HCT116 (cell line): ENCODE data around the gene TBXAS1. TPM values are rescaled to one million over a fixed set of nuclear protein-coding genes. Genes with fewer than 3 reads are reported as not detected.

Experiments used
- ATAC-seq: fragments of 200-7000 bp; cut with Tn5 transposase; 2 replicates; pipeline ENCODE4 v1.9.1; 2020; ENCODE audit warnings: mild to moderate bottlenecking, moderate library complexity
- BruUV-seq: library from RNA; stranded (reverse); fragments of 400-500 nt; replicated peaks from 2 replicates; lab custom pipeline; 2021; lab: Mats Ljungman, UMichigan
- CTCF ChIA-PET: fragments of 300-600 bp; sonication (Branson Sonifier 250); formaldehyde crosslinking; loops from one replicate; lab custom pipeline; 2021; ENCODE audit warnings: antibody characterized with exemption; lab: Charles Lee
- POLR2A ChIA-PET: fragments of 300-600, 350-600 bp; sonication (Branson Sonifier 250); formaldehyde crosslinking; loops from one replicate; lab custom pipeline; 2021; ENCODE audit warnings: antibody characterized with exemption; lab: Charles Lee
- RAD21 ChIA-PET, 2 experiments: fragments of 300-600 bp; sonication (Branson Sonifier 250); formaldehyde crosslinking; loops; one replicate each; lab custom pipeline; 2023; ENCODE audit warnings: low total read pairs in 2 of 2; ENCODE audit not compliant: uncharacterized antibody in 2 of 2, unreplicated experiment in 2 of 2, low non-redundant PET in 1 of 2; lab: Charles Lee
- DNase-seq: peaks from one replicate; pipeline ENCODE4 v3.0.0-alpha.2; 2010; ENCODE audit warnings: low read depth, low spot score
- H2AFZ ChIP-seq: fragments of 200-600 bp; shearing (Covaris generic), sonication (generic); 2 replicates; pipeline ENCODE4 v1.6.1; 2017; ENCODE audit warnings: low read depth, mixed run types, mixed read lengths, antibody characterized with exemption, low read length; ENCODE audit not compliant: poor library complexity, severe bottlenecking
- H3K27ac ChIP-seq: 2 replicates; pipeline ENCODE4 v1.5.1; 2012; ENCODE audit warnings: low read depth, low read length
- H3K27me3 ChIP-seq: fragments of 200-600 bp; sonication (generic); 2 replicates; pipeline ENCODE4 v1.6.1; 2016; ENCODE audit warnings: mixed run types, low read length, mixed read lengths; ENCODE audit not compliant: insufficient read depth
- H3K36me3 ChIP-seq, 2 experiments: fragments of 200-500 bp in 1 of 2; fragments of 200-600 bp in 1 of 2; sonication (Bioruptor generic) in 1 of 2; sonication (generic) in 1 of 2; 2 replicates each; pipeline versions ENCODE4 v1.5.1 to v1.6.1; 2014 to 2016; ENCODE audit warnings: low read length in 2 of 2, inconsistent platforms in 1 of 2, mixed read lengths in 1 of 2, mixed run types in 1 of 2; ENCODE audit not compliant: insufficient read depth in 2 of 2, control insufficient read depth in 1 of 2
- H3K4me1 ChIP-seq, 2 experiments: fragments of 200-600 bp in 1 of 2; sonication (generic) in 1 of 2; 2 replicates each; pipeline versions ENCODE4 v1.5.1 to v1.6.1; 2012 to 2017; ENCODE audit warnings: low read length in 2 of 2, inconsistent platforms in 1 of 2, mild to moderate bottlenecking in 1 of 2, mixed read lengths in 1 of 2, mixed run types in 1 of 2, moderate library complexity in 1 of 2; ENCODE audit not compliant: insufficient read depth in 2 of 2, control insufficient read depth in 1 of 2
- H3K4me2 ChIP-seq: fragments of 200-600 bp; sonication (generic); 2 replicates; pipeline ENCODE4 v1.6.1; 2017; ENCODE audit warnings: mixed run types, low read length, mixed read lengths
- H3K4me3 ChIP-seq, 2 experiments: fragments of 200-600 bp in 1 of 2; sonication (generic) in 1 of 2; replicated peaks in 1 of 2; 2 replicates each; pipeline ENCODE4 v1.5.1; 2011 to 2016; ENCODE audit warnings: low read length in 2 of 2, control low read depth in 1 of 2, low read depth in 1 of 2, mild to moderate bottlenecking in 1 of 2, mixed read lengths in 1 of 2, mixed run types in 1 of 2
- H3K79me2 ChIP-seq: fragments of 200-600 bp; sonication (generic); 2 replicates; pipeline ENCODE4 v1.6.1; 2017; ENCODE audit warnings: mild to moderate bottlenecking, mixed run types, low read length, moderate library complexity, mixed read lengths; ENCODE audit not compliant: insufficient read depth
- H3K9ac ChIP-seq: fragments of 200-600 bp; sonication (generic); 2 replicates; pipeline ENCODE4 v1.6.1; 2016; ENCODE audit warnings: low read length, mixed read lengths
- H3K9me2 ChIP-seq: fragments of 200-600 bp; sonication (generic), shearing (Covaris generic); 2 replicates; pipeline ENCODE4 v1.6.1; 2017; ENCODE audit warnings: mixed run types, mild to moderate bottlenecking, moderate library complexity; ENCODE audit not compliant: insufficient read depth
- H3K9me3 ChIP-seq, 2 experiments: fragments of 200-500 bp in 1 of 2; fragments of 200-600 bp in 1 of 2; sonication (Bioruptor generic) in 1 of 2; sonication (generic) in 1 of 2; 2 replicates each; pipeline ENCODE4 v1.6.1; 2014 to 2017; ENCODE audit warnings: low read length in 2 of 2, mixed read lengths in 2 of 2, inconsistent platforms in 1 of 2, low read depth in 1 of 2, mild to moderate bottlenecking in 1 of 2, mixed run types in 1 of 2, moderate library complexity in 1 of 2; ENCODE audit not compliant: control insufficient read depth in 1 of 2, insufficient read depth in 1 of 2
- H4K20me1 ChIP-seq: fragments of 200-600 bp; sonication (generic), shearing (Covaris generic); 2 replicates; pipeline ENCODE4 v1.6.1; 2017; ENCODE audit warnings: mixed run types, mild to moderate bottlenecking, moderate library complexity; ENCODE audit not compliant: insufficient read depth
- CEBPB ChIP-seq: IDR thresholded peaks from 2 replicates; pipeline ENCODE4 v1.6.1; 2012; ENCODE audit warnings: low read depth
- CTCF ChIP-seq, 3 experiments: fragments of 200-600 bp in 1 of 3; sonication (generic) in 1 of 3; IDR thresholded peaks in 2 of 3; conservative IDR thresholded peaks in 1 of 3; 2 replicates each; pipeline ENCODE4 v1.5.1; 2012 to 2017; ENCODE audit warnings: low read depth in 2 of 3, low read length in 2 of 3, antibody characterized with exemption in 1 of 3, borderline replicate concordance in 1 of 3, control low read depth in 1 of 3, mild to moderate bottlenecking in 1 of 3, mixed read lengths in 1 of 3, mixed run types in 1 of 3, moderate library complexity in 1 of 3; ENCODE audit not compliant: insufficient read depth in 1 of 3
- EGR1 ChIP-seq: IDR thresholded peaks from 2 replicates; pipeline ENCODE4 v1.6.1; 2012; ENCODE audit warnings: low read depth
- ELF1 ChIP-seq: IDR thresholded peaks from 2 replicates; pipeline ENCODE4 v1.6.1; 2012; ENCODE audit warnings: low read depth, borderline replicate concordance
- EZH2 ChIP-seq: fragments of 200-600 bp; sonication (generic); IDR thresholded peaks from 2 replicates; pipeline ENCODE4 v1.6.1; 2017; ENCODE audit warnings: antibody characterized with exemption, mixed run types
- EZH2phosphoT487 ChIP-seq: fragments of 200-600 bp; IDR thresholded peaks from 2 replicates; pipeline ENCODE4 v1.6.1; 2018; ENCODE audit warnings: antibody characterized with exemption, borderline replicate concordance
- FOSL1 ChIP-seq: IDR thresholded peaks from 2 replicates; pipeline ENCODE4 v1.6.1; 2012; ENCODE audit warnings: low read depth
- JUND ChIP-seq: IDR thresholded peaks from 2 replicates; pipeline ENCODE4 v1.6.1; 2012
- POLR2A ChIP-seq: IDR thresholded peaks from 2 replicates; pipeline ENCODE4 v1.7.0; 2011; ENCODE audit warnings: borderline replicate concordance; ENCODE audit not compliant: insufficient read depth, insufficient read length; ENCODE audit errors: extremely low read depth
- POLR2AphosphoS5 ChIP-seq: IDR thresholded peaks from 2 replicates; pipeline ENCODE4 v1.6.1; 2011; ENCODE audit warnings: mild to moderate bottlenecking, low read depth, low read length, moderate library complexity
- RAD21 ChIP-seq: IDR thresholded peaks from 2 replicates; pipeline ENCODE4 v1.6.1; 2012; ENCODE audit warnings: low read depth, mild to moderate bottlenecking
- REST ChIP-seq: IDR thresholded peaks from 2 replicates; pipeline ENCODE4 v1.6.1; 2012; ENCODE audit warnings: low read depth
- SIN3A ChIP-seq: IDR thresholded peaks from 2 replicates; pipeline ENCODE4 v1.6.1; 2012; ENCODE audit warnings: low read depth
- SRF ChIP-seq: IDR thresholded peaks from 2 replicates; pipeline ENCODE4 v1.6.1; 2012; ENCODE audit warnings: low read depth
- YY1 ChIP-seq: IDR thresholded peaks from 2 replicates; pipeline ENCODE4 v1.6.1; 2011; ENCODE audit warnings: low read length, low read depth, moderate library complexity, mild to moderate bottlenecking; ENCODE audit not compliant: insufficient replicate concordance; ENCODE audit errors: extremely low read depth
- ZFX ChIP-seq: fragments of 450-650 bp; IDR thresholded peaks from 2 replicates; pipeline ENCODE4 v1.6.1; 2017
- ZNF274 ChIP-seq: fragments of 200-500 bp; sonication (Bioruptor generic); IDR thresholded peaks from 2 replicates; pipeline ENCODE4 v1.6.1; 2014; ENCODE audit warnings: mild to moderate bottlenecking, low read depth, low read length, inconsistent platforms
- intact Hi-C: fragments of 100-400 bp; cut with micrococcal nuclease; formaldehyde crosslinking; loops from 2 replicates; pipeline ENCODE4 v1.10.0; 2022
- total RNA-seq: library from RNA; stranded (reverse); gene quantifications from one replicate; pipeline ENCODE4 v1.2.1, GENCODE V29; 2021; ENCODE audit not compliant: unreplicated experiment
- TF ChIP-seq, protein P1 (sequence below): IDR thresholded peaks from 2 replicates; pipeline ENCODE4 v1.6.1; 2011; ENCODE audit warnings: mild to moderate bottlenecking, low read length, moderate library complexity; ENCODE audit not compliant: insufficient replicate concordance; ENCODE audit errors: extremely low read depth
- TF ChIP-seq, protein P2 (sequence below): IDR thresholded peaks from 2 replicates; pipeline ENCODE4 v1.6.1; 2012

Gene TBXAS1
- total RNA-seq, 1 experiment from 2014 or later: 1.4 TPM

DNA sequence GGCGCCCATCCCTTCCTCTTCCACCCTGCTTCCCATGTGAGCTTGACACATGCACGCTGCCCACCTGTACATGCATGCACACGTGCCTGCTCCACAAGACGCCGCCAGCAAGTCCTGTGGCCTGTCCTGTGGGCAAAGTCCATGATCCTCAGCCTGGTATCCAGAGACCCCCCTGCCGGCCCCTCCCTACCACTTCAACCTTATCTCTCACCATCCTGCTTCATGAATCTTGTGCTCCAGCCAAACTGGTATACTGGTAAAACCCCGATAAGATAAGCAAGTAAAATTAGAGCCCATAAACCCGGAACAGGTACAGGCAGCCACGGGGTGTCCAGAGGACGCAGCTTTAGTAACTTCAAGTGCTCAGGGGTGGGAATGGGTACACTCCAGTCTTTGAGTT lies 11.8 kb upstream of the TBXAS1 start:
- no peaks in the 10 kb centered on the region for H3K9me3 ChIP-seq
- peaks cover 6% of the 10 kb centered on the region; the same call in 1 of the 2 replicates for H3K27me3 ChIP-seq
- H4K20me1 ChIP-seq: no peaks in the 10 kb centered on the region
- POLR2A ChIA-PET: no interaction called here
- intact Hi-C loops: no loop called here
- ATAC-seq: no peak
- TF ChIP-seq POLR2AphosphoS5: no peak
- no peak for TF ChIP-seq SIN3A
- no peak for TF ChIP-seq ZNF274
- no peak for TF ChIP-seq SRF
- TF ChIP-seq EZH2: no peak
- TF ChIP-seq EZH2phosphoT487: no peak
- TF ChIP-seq, protein P1, sequence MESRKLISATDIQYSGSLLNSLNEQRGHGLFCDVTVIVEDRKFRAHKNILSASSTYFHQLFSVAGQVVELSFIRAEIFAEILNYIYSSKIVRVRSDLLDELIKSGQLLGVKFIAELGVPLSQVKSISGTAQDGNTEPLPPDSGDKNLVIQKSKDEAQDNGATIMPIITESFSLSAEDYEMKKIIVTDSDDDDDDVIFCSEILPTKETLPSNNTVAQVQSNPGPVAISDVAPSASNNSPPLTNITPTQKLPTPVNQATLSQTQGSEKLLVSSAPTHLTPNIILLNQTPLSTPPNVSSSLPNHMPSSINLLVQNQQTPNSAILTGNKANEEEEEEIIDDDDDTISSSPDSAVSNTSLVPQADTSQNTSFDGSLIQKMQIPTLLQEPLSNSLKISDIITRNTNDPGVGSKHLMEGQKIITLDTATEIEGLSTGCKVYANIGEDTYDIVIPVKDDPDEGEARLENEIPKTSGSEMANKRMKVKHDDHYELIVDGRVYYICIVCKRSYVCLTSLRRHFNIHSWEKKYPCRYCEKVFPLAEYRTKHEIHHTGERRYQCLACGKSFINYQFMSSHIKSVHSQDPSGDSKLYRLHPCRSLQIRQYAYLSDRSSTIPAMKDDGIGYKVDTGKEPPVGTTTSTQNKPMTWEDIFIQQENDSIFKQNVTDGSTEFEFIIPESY: no peak
- no peak for TF ChIP-seq FOSL1
- TF ChIP-seq RAD21: no peak
- TF ChIP-seq YY1: no peak
- TF ChIP-seq REST: no peak
- TF ChIP-seq, protein P2, sequence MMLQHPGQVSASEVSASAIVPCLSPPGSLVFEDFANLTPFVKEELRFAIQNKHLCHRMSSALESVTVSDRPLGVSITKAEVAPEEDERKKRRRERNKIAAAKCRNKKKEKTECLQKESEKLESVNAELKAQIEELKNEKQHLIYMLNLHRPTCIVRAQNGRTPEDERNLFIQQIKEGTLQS: no peak
- no peak for TF ChIP-seq ELF1
- no peak for TF ChIP-seq ZFX
- no peak for TF ChIP-seq CEBPB
- no peak for TF ChIP-seq EGR1
- TF ChIP-seq JUND: no peak
- no peak for TF ChIP-seq POLR2A
- TF ChIP-seq CTCF (IDR thresholded peaks at IDR 0.05 in 2 of 3, conservative IDR thresholded peaks at IDR 0.05 in 1 of 3; ENCODE audit: borderline replicate concordance in 1 of 3, insufficient read depth in 1 of 3, low read depth in 2 of 3, low read length in 2 of 3): no peak
- TF ChIP-seq, all 23 proteins: peak for 0
- H3K27ac ChIP-seq: no peak overlapping the region
- no peaks in the 10 kb centered on the region for H3K36me3 ChIP-seq
- H3K4me3 ChIP-seq: no peak overlapping the region
- no peak overlapping the region for H3K4me2 ChIP-seq
- H2AFZ ChIP-seq: no peak overlapping the region
- no peaks in the 10 kb centered on the region for H3K79me2 ChIP-seq
- RAD21 ChIA-PET: no interaction called here
- H3K9me2 ChIP-seq: no peaks in the 10 kb centered on the region
- CTCF ChIA-PET: no interaction called here
- no peaks in the 10 kb centered on the region for H3K4me1 ChIP-seq
- no TSS peak for BruUV-seq
- DNase-seq: no peak
- H3K9ac ChIP-seq: no peak overlapping the region
